ENCODE results near the gene SECISBP2.
"Not testable (repeated sequence)": the region's sequence is repeated elsewhere in the genome, so short reads cannot be mapped to it uniquely, and the experiment has no call there.

The SECISBP2 gene

DNA sequence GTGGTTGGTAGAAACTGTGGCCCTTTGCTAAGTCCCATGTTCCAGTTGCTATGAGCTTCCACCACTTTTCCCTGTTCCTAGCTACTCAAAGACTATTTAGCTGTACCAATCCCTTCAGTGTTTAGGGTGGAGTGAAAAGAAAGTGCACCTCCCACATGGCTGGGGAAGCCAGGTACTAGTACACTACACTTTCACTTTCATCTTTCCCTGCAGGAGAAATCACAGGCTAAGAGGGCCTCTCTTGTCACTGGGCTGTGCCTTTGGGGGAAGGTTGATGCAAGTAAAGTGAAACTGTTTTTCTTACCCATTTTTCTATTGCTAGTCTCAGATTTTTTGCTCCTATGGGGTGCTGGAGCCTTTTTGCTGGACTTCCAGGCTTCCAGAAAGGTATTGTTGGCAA, 40.8 kb upstream of the SECISBP2 start:
- DNase-seq (ENCODE audit: low spot score) (no peak), ATAC-seq (ENCODE audit: low read depth) (no peak)
- Histone ChIP-seq H3K4me1 (ENCODE audit: insufficient read depth, poor library complexity, severe bottlenecking) (no peaks in the 10 kb centered on the region), H3K27ac (ENCODE audit: poor library complexity, severe bottlenecking) (no peak overlapping the region), H3K9me3 (ENCODE audit: severe bottlenecking) (peaks cover 12% of the 10 kb centered on the region), H3K27me3 (ENCODE audit: insufficient read depth, poor library complexity, severe bottlenecking) (no peaks in the 10 kb centered on the region), H3K4me3 (ENCODE audit: severe bottlenecking) (no peak overlapping the region), H3K36me3 (ENCODE audit: low read depth) (no peaks in the 10 kb centered on the region)
- no peak for TF ChIP-seq CTCF (IDR thresholded peaks at IDR 0.05; ENCODE audit: poor library complexity, severe bottlenecking)

DNA sequence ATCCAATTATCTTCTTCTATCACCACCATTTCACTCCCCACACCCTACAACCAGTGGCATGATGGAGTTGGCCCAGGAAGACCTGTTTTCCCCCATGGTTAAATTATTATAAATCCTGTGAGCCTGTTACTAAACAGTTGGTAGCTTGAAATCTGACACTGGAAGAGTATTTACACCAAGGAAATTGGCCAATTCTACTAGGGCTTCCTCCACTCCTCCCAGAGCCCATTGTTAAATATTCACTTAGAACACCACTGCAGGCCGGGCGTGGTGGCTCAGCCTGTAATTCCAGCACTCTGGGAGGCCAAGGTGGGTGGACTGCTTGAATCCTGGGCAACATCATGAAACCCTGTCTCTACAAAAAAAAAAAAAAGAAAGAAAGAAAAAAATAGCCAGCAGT, 39.7 kb upstream of the SECISBP2 start:
- Histone ChIP-seq H3K27me3 (ENCODE audit: insufficient read depth, poor library complexity, severe bottlenecking) (no peaks in the 10 kb centered on the region), H3K4me1 (ENCODE audit: insufficient read depth, poor library complexity, severe bottlenecking) (no peaks in the 10 kb centered on the region), H3K27ac (ENCODE audit: poor library complexity, severe bottlenecking) (no peak overlapping the region), H3K4me3 (ENCODE audit: severe bottlenecking) (no peak overlapping the region), H3K36me3 (ENCODE audit: low read depth) (no peaks in the 10 kb centered on the region), H3K9me3 (ENCODE audit: severe bottlenecking) (peaks cover 3% of the 10 kb centered on the region)
- no peak for TF ChIP-seq CTCF (IDR thresholded peaks at IDR 0.05; ENCODE audit: poor library complexity, severe bottlenecking)
- DNase-seq (ENCODE audit: low spot score) (no peak), ATAC-seq (ENCODE audit: low read depth) (no peak)

- Histone ChIP-seq H3K36me3 (ENCODE audit: low read depth) (no peaks in the 10 kb centered on the region), H3K27me3 (ENCODE audit: insufficient read depth, poor library complexity, severe bottlenecking) (no peaks in the 10 kb centered on the region), H3K9me3 (ENCODE audit: severe bottlenecking) (peaks cover 3% of the 10 kb centered on the region), H3K27ac (ENCODE audit: poor library complexity, severe bottlenecking) (no peak overlapping the region), H3K4me1 (ENCODE audit: insufficient read depth, poor library complexity, severe bottlenecking) (no peaks in the 10 kb centered on the region), H3K4me3 (ENCODE audit: severe bottlenecking) (no peak overlapping the region)
- peak; percentile 80 for TF ChIP-seq CTCF (IDR thresholded peaks at IDR 0.05; ENCODE audit: poor library complexity, severe bottlenecking)
- DNase-seq (ENCODE audit: low spot score) (no peak), ATAC-seq (ENCODE audit: low read depth) (0 out of 3 replicates have a peak, but pooled peaks have one; percentile 36)
These were observed 39.1 kb upstream of the SECISBP2 start for GRCh38 chr9:89278997-89279739.

GRCh38 chr9:89281106-89281505, 37.2 kb upstream of the SECISBP2 start:
- Histone ChIP-seq H3K27ac (ENCODE audit: poor library complexity, severe bottlenecking) (no peak overlapping the region), H3K4me3 (ENCODE audit: severe bottlenecking) (no peak overlapping the region), H3K36me3 (ENCODE audit: low read depth) (no peaks in the 10 kb centered on the region), H3K27me3 (ENCODE audit: insufficient read depth, poor library complexity, severe bottlenecking) (no peaks in the 10 kb centered on the region), H3K4me1 (ENCODE audit: insufficient read depth, poor library complexity, severe bottlenecking) (no peaks in the 10 kb centered on the region), H3K9me3 (ENCODE audit: severe bottlenecking) (no peaks in the 10 kb centered on the region)
- DNase-seq (ENCODE audit: low spot score): no peak
- TF ChIP-seq CTCF (IDR thresholded peaks at IDR 0.05; ENCODE audit: poor library complexity, severe bottlenecking): no peak
- no peak for ATAC-seq (ENCODE audit: low read depth)

DNA sequence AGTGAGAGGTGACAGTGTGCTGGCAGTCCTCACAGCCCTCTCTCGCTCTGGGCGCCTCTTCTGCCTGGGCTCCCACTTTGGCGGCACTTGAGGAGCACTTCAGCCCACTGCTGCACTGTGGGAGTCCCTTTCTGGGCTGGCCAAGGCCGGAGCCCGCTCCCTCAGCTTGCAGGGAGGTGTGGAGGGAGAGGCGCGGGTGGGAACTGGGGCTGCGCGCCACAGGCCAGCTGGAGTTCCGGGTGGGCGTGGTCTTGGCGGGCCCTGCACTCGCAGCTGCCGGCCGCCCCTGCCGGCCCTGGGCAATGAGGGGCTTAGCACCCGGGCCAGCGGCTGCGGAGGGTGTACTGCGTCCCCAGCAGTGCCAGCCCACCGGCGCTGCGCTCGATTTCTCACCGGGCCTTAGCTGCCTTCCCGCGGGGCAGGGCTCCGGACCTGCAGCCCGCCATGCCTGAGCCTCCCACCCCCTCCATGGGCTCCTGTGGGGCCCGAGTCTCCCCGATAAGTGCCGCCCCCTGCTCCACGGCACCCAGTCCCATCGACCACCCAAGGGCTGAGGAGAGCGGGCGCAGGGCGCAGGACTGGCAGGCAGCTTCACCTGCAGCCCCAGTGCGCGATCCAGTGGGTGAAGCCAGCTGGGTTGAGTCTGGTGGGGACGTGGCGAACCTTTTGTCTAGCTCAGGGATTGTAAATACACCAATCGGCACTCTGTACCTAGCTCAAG, 35.9 kb upstream of the SECISBP2 start:
- not testable (repeated sequence) for H3K4me1 ChIP-seq (ENCODE audit: insufficient read depth, poor library complexity, severe bottlenecking); ATAC-seq (ENCODE audit: low read depth); H3K4me3 ChIP-seq (ENCODE audit: severe bottlenecking); H3K27me3 ChIP-seq (ENCODE audit: insufficient read depth, poor library complexity, severe bottlenecking); H3K9me3 ChIP-seq (ENCODE audit: severe bottlenecking); H3K36me3 ChIP-seq (ENCODE audit: low read depth); DNase-seq (ENCODE audit: low spot score); H3K27ac ChIP-seq (ENCODE audit: poor library complexity, severe bottlenecking)

All from RWPE2 (cell line).